H7 (cell line): ENCODE results near the gene MRPL14. TPM values are rescaled to one million over a fixed set of nuclear protein-coding genes. Genes with fewer than 3 reads are reported as not detected.

Experiments used
- DNase-seq: peaks from one replicate; pipeline ENCODE4 v3.0.0; 2012
- H3K27me3 ChIP-seq: 2 replicates; pipeline ENCODE4 v1.6.0; 2011; ENCODE audit warnings: mild to moderate bottlenecking, low read length; ENCODE audit not compliant: control insufficient read depth, insufficient read depth
- H3K36me3 ChIP-seq: replicated peaks from 2 replicates; pipeline ENCODE4 v1.5.1; 2011; ENCODE audit warnings: low read length; ENCODE audit not compliant: control insufficient read depth, insufficient read depth
- H3K4me3 ChIP-seq: 2 replicates; pipeline ENCODE4 v1.5.1; 2011; ENCODE audit warnings: low read depth, mild to moderate bottlenecking, control low read depth, low read length, moderate library complexity; ENCODE audit not compliant: insufficient read depth
- total RNA-seq: library from RNA; depleted of rRNA; stranded (reverse); fragments of >200 nt; shearing (Covaris generic); gene quantifications from 2 replicates; pipeline ENCODE4 v1.2.3, GENCODE V29; 2014

MRPL14 gene
- total RNA-seq, 1 experiment from 2014 or later, result 92.0 TPM

DNA sequence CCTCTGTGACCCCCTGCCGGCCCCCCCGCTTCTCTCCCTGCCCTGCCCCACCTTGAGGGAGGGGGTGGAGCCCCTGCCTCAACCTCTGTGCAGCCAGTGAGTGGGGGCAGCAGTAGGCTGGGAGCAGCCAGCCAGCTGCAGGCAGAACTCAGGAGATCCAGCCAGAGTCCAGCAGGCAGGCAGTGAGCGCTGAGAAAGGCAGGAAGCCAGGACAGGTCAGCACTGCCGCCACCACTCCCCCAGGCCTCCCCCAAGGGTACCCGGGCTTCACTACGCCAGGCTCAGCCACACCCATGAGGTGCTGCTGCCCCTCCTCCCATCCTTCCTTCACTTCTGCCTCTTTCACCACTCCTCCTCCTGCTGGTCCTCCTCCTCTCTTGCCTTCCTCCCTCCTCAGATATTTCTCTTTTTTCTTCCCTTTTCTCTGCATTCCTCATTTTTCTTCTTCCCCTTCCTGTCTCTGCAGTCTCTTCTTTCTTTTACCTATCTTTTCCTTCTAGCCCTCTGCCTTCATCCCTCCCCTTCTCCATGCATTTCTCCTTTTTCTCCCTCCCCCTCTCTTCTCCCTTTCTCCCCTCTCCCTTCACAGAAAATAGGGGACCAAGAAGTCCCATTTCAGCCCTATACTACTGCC, 11.6 kb upstream of the MRPL14 start:
- Histone ChIP-seq H3K36me3 (peaks cover 7% of the 10 kb centered on the region), H3K27me3 (no peaks in the 10 kb centered on the region), H3K4me3 (no peak overlapping the region)
- DNase-seq, result peak; percentile 82

DNA sequence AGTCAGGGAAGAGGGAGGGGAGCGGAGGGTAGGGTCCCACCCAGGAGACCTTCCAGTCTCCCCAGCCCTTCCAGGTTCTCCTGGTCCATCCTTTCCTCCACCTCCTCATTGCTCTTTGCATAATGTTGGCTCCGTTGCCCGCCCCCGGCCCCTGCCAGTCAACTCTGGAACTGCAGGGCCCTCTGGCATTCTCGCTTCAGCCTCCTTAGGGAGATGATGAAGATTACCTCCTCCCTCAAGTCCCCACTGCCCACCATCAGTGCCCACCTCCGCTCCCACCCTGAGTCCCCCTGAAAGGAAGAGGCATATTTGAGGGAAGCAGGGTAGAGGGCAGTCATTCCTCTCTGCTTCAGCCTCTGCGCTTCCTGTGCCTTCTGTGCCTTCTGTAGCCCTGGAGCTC, 8.6 kb upstream of the MRPL14 start:
- no peaks in the 10 kb centered on the region for H3K27me3 ChIP-seq
- DNase-seq, result peak; percentile 73
- H3K4me3 ChIP-seq, result no peak overlapping the region
- H3K36me3 ChIP-seq, result peaks cover 6% of the 10 kb centered on the region

DNA sequence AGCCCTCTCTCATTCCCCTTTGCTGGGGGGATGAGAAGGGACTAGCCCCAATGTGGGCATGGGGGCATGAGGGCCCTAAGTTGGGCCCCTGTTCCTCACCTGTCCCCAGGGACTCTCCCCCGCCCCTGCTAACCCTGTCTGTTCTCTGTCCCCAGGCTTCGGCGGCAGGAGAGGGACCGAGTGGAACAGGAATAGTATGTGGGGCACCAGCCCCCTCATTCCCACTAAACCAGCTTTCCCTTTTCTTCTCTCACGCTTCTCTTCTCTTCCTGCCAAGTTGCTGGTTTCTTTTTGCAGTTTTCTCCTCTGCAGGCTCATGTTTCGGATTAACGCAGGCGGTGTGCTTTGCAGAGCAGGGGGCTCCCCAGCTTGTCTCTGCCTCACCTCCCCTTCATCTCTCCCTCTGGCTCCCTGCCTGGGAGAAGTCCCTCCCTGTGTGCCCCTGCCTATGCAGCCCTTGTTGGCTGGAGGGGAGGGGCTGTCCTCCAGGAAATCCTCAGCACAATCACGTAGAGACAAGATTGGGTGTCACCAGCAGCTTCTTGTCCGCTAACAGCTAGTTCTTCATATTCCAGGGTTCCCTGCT, 8.0 kb upstream of the MRPL14 start:
- Histone ChIP-seq H3K36me3 (peaks cover 3% of the 10 kb centered on the region), H3K27me3 (no peaks in the 10 kb centered on the region), H3K4me3 (no peak overlapping the region)
- DNase-seq, result no peak

DNA sequence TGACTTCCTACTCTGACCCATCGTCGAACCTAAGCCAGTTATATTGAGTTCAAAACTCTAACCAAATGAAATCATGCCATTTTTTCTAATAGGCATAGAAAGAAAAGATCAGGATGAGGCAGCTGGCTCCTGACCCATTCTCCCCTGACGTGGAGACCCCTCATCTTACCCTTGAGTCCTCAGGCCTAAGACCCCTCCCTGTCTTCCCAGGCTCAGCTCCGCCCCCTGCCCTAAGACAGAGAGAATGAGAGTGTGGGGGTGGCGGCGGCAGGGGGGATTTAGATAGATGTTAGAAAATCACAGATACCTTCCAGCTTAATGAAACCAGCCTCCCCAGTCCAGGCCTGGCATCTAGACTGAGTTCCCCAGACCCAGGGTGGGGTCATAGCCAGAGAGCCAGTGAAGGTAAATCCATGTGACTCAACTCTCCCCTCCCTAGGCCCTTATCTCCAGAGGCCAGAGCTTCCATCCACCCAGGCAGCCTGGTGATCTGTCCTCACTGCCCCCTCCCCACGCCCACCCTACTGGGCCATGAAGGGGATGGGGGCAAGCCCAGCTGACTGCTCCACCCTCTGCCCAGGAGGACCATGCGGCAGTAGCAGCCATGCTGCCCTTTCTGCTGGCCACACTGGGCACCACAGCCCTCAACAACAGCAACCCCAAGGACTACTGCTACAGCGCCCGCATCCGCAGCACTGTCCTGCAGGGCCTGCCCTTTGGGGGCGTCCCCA, 6.9 kb upstream of the MRPL14 start:
- Histone ChIP-seq H3K4me3 (no peak overlapping the region), H3K36me3 (peaks cover 2% of the 10 kb centered on the region), H3K27me3 (no peaks in the 10 kb centered on the region)
- DNase-seq, result peak; percentile 68

DNA sequence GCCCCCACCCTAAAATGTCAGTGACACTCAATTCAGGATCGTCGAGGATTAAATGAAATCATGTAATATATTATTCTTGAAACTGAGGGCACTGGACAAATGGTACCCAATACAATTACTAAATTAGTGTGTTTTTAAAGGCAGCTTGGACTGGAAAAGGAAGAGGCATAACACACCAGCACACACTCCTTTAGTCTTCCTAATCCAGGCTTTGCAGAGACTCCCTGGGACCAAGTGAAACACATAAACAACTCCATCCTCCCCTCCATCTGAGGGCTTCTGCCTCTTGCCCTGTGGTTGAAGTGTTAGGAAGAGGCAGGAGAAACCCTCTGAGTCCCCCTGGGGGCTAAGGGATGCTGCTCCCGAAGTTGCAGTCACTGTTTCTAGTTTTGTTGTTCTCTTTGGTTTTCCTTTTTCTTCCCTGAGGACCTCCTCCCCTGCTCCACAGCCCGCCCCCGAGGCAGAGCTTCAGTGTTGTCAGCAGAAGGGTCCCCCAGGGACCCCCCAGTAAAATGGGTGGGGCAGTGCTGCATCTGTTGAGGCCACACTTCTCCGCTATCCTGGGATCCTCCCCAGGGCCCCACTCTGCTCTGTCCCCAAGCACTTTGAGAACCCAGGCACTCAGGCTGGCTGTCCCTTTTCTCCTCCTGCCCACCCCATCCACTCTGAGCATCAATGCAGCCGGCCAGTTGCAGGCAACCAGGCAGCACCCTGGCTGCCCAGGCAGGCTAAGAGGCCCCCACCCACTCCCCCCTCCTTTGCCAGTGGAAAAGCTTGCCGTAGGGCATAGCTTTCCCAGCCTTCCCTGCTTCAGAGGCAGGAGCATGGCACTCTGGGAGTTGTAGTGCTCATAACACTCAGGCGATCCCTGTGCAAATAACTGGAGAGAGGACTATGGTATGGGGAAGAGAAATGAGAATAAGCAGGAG, 6.0 kb upstream of the MRPL14 start:
- no peak overlapping the region for H3K4me3 ChIP-seq
- H3K27me3 ChIP-seq, result peaks cover 4% of the 10 kb centered on the region; the same call in 1 of the 2 replicates
- peaks cover 2% of the 10 kb centered on the region for H3K36me3 ChIP-seq
- DNase-seq, result peak; percentile 84

DNA sequence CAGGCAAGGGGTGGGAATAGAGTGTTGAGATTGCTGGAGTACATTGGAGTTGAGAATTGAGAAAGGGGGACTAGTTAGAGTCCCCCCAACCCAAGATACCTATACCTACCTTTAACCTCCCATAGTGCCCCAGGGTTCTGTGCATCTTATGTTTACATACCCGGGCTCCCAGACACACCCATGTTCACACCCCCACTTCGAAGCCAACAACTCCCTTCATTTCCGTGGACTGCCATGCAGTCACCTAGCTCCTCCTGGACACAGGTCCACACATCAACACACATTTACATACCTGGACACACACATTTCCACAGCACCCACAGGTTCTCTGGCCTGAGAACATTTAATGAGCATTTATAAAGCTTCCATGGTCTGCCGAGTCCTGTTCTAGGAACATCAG, 5.2 kb upstream of the MRPL14 start:
- H3K4me3 ChIP-seq, result no peak overlapping the region
- DNase-seq, result no peak
- H3K36me3 ChIP-seq, result peaks cover 2% of the 10 kb centered on the region
- H3K27me3 ChIP-seq, result peaks cover 6% of the 10 kb centered on the region; the same call in 1 of the 2 replicates

DNA sequence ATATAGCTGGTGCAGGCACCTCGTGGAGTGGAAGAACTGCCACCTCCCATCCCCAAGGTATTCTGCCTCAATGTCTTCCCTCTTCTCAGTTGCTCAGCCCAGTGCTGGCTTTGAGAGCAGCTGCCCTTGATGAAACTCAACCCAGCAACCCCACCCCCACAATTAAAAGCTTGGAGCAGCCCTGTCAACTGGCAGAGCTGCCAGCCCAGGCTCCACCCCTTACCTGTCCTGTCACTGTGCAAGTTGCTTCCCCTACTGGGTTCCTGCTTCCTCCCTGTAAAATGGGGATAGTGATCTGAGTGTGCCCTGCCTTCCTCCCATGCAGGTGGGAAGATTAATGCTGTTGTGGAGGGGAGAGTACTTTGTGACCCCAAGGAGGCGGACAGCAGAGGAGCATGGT, 4.6 kb upstream of the MRPL14 start:
- peak; percentile 63 for DNase-seq
- Histone ChIP-seq H3K27me3 (peaks cover 6% of the 10 kb centered on the region; the same call in 1 of the 2 replicates), H3K4me3 (no peak overlapping the region), H3K36me3 (no peaks in the 10 kb centered on the region; the same call in 1 of the 2 replicates)

DNA sequence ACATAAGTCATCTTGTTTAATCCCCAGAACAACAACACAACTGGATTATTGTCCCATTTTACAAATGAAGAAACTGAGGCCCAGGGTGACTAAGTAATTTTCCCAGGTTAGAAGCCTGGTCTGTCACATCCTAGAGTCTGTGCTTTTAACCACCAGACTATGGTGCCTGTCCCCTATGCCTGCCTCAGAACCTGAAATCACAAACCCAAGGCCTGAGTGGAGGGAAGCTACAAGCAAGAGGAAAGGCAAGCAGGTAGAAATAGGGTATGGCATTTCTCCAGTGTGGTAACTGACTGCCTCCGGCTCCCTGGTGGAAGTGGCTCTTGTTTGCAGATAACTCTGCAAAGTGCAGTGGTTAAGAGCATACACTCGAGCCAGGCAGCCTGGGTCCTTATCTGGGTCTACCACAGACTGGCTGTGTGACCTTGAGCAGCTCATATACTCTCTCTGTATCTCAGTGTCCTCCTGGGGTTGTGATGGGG, 2.6 kb upstream of the MRPL14 start:
- Histone ChIP-seq H3K27me3 (peaks cover 6% of the 10 kb centered on the region; the same call in 1 of the 2 replicates), H3K4me3 (no peak overlapping the region), H3K36me3 (no peaks in the 10 kb centered on the region; the same call in 1 of the 2 replicates)
- DNase-seq, result no peak

DNA sequence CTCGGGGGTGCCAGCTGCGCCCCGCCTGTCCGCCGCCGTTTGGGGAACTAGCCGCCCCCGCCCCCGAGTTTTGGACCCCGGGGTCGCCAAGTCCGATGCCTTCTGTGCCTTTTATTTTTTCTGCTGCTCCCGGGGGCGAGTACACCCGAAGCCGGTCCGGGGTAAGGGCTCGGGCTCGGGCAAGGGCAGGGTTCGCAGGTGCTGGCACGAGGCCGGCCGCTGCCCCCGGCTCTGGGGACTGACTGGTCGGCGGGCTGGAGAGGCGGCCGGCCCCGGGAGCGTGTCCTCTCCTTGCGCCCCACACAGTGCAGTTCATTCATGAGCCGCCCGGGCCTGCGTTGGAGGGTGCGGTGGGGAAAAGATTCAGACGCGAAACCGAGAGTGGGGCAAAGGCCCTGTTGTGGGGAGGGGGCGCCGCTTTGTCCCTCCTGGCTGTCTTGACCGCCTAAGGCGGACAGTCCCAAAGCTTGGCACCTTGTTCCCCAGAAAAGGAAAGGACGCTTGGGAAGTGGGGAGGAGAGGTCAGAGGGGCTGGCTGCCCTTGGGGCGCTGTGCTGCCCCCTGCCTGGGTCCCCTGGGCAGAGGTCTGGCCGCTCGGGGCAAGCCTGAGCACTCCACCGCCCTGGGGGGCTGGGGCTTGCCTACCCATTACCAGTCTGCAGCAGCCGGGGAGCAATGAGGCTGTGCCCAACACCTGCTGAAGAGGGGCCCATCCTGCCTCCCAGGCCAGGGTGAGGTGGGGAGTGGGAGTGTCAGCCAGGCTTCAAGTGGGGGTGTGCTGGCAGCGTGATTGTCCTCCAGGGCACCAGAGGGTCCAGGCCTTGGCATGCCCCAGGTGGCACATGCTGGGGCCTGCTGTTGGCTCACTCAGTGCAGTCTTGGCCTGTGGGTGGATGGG, 1.0 kb upstream of the MRPL14 start:
- Histone ChIP-seq H3K27me3 (peaks cover 6% of the 10 kb centered on the region; the same call in 1 of the 2 replicates), H3K4me3 (peak overlapping the region; percentile 75), H3K36me3 (no peaks in the 10 kb centered on the region)
- peak; percentile 88 for DNase-seq

DNA sequence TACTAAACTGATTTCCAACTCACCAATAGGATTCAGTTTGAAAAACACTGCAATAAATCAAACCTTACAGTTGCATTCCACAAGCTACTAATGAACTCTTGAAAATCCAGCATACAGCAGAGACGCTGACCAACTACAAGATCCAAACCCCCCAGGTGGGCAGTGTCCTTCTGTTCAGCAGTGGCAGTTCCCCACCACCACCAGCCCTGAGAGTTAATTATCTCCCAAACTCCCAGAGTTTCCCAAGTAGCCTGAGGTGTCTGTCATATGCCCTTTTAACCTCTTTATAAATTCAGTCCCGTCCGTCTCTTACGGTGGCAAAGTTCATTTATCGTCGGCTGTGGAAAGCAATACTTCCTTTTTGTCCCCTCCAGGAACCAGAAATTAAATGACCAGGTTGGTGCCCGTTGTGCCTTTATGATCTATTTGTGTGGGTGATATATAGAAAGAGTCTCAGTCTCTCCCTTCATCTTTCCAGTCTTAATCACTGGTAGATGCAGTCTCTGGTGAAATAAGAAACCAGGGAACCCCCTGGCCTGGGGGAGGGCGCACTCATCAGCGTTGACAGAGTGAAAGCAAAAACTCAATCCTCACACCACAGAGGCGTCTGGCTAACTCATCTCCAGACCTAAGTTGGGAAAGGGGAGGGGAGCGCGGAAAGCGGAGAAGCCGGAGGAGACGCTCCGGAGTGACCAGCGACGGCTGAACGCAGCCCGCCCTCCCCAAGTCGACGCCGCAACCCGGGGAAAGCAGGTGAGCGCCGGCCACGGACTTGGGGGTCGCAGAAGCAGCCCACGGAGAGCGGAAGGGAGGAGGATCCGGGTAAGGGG, 717 bp downstream of the MRPL14 start:
- H3K4me3 ChIP-seq, result peak overlapping the region; percentile 84
- DNase-seq, result peak; percentile 87

DNA sequence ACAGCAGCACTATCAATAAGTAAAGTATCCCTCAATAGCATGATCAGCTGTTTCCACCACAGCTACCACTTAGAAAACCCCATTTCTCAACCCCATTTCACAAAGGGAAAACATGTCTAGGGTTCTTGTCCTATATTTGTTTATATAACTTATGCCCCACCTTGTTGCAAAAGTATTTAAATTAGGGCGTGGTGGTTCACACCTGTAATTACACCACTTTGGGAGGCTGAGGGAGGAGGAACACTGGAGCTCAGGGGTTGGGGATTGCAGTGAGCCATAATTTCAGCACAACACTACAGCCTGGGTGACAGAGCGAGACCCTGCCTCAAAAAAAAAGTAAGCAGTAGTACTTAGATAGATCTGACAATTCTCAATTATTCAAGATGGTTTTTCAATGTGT, 3.7 kb downstream of the MRPL14 start:
- peaks cover 4% of the 10 kb centered on the region; the same call in 1 of the 2 replicates for H3K27me3 ChIP-seq
- H3K4me3 ChIP-seq, result no peak overlapping the region
- no peak for DNase-seq
- H3K36me3 ChIP-seq, result no peaks in the 10 kb centered on the region

More for the DNA sequence above, 717 bp downstream of the MRPL14 start:
- H3K27me3 ChIP-seq, result peaks cover 6% of the 10 kb centered on the region; the same call in 1 of the 2 replicates
- no peaks in the 10 kb centered on the region for H3K36me3 ChIP-seq

DNA sequence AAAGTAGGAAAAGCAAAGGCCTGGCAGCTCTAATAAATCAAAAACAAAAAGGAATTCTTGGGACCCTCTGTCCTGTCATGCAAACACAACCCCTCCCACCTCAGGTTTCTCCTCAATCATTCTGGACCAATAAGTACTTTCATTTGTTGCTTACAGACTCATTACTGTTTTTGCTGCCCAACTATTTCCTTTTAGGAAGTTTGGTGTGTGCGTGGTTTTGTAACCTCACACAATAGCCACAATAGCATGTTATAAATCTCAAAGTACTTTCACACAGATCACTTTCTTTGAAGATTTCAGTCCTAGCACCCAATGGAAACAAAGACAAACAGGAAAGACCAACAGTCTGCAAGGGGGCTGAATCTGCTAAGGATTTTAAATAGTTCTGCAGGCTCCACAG, 4.5 kb downstream of the MRPL14 start:
- Histone ChIP-seq H3K4me3 (no peak overlapping the region), H3K27me3 (no peaks in the 10 kb centered on the region; the same call in 1 of the 2 replicates), H3K36me3 (no peaks in the 10 kb centered on the region)
- no peak for DNase-seq
